Measurements from ENCODE around the gene BST1.

DNA sequence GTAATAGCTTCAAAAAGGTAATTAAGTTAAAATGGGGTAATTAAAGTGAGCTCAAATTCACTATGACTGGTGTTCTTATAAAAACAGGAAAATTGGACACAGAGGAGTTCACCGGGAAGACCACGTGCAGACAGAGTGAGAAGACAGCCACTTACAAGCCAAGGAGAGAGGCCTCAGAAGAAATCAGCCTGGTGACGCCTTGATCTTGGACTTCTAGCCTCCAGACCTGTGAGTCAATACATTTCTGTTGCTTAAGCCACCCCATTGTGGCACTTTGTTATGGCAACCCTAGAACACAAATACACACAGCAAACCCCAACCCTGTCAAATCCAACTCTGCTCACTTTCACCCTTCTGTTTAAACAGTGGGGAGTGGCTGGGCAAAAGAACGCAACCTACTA lies 71.2 kb downstream of the BST1 start:
- TF ChIP-seq SP1 (CRISPR knock-in tag; conservative IDR thresholded peaks at IDR 0.05) (no peak), ATF1 (CRISPR knock-in tag; IDR thresholded peaks at IDR 0.05) (no peak), CREB1 (CRISPR knock-in tag; IDR thresholded peaks at IDR 0.05) (no peak), USF1 (CRISPR knock-in tag; IDR thresholded peaks at IDR 0.05) (no peak), ZNF232 (CRISPR knock-in tag; IDR thresholded peaks at IDR 0.05) (no peak), IRF1 (CRISPR knock-in tag; IDR thresholded peaks at IDR 0.05) (no peak)
- TF ChIP-seq, protein P1, sequence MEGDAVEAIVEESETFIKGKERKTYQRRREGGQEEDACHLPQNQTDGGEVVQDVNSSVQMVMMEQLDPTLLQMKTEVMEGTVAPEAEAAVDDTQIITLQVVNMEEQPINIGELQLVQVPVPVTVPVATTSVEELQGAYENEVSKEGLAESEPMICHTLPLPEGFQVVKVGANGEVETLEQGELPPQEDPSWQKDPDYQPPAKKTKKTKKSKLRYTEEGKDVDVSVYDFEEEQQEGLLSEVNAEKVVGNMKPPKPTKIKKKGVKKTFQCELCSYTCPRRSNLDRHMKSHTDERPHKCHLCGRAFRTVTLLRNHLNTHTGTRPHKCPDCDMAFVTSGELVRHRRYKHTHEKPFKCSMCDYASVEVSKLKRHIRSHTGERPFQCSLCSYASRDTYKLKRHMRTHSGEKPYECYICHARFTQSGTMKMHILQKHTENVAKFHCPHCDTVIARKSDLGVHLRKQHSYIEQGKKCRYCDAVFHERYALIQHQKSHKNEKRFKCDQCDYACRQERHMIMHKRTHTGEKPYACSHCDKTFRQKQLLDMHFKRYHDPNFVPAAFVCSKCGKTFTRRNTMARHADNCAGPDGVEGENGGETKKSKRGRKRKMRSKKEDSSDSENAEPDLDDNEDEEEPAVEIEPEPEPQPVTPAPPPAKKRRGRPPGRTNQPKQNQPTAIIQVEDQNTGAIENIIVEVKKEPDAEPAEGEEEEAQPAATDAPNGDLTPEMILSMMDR (IDR thresholded peaks at IDR 0.05), result no peak
- TF ChIP-seq, protein P2, sequence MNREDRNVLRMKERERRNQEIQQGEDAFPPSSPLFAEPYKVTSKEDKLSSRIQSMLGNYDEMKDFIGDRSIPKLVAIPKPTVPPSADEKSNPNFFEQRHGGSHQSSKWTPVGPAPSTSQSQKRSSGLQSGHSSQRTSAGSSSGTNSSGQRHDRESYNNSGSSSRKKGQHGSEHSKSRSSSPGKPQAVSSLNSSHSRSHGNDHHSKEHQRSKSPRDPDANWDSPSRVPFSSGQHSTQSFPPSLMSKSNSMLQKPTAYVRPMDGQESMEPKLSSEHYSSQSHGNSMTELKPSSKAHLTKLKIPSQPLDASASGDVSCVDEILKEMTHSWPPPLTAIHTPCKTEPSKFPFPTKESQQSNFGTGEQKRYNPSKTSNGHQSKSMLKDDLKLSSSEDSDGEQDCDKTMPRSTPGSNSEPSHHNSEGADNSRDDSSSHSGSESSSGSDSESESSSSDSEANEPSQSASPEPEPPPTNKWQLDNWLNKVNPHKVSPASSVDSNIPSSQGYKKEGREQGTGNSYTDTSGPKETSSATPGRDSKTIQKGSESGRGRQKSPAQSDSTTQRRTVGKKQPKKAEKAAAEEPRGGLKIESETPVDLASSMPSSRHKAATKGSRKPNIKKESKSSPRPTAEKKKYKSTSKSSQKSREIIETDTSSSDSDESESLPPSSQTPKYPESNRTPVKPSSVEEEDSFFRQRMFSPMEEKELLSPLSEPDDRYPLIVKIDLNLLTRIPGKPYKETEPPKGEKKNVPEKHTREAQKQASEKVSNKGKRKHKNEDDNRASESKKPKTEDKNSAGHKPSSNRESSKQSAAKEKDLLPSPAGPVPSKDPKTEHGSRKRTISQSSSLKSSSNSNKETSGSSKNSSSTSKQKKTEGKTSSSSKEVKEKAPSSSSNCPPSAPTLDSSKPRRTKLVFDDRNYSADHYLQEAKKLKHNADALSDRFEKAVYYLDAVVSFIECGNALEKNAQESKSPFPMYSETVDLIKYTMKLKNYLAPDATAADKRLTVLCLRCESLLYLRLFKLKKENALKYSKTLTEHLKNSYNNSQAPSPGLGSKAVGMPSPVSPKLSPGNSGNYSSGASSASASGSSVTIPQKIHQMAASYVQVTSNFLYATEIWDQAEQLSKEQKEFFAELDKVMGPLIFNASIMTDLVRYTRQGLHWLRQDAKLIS (CRISPR knock-in tag; IDR thresholded peaks at IDR 0.05; ENCODE audit: borderline replicate concordance), result no peak

Data from WTC11 (cell line).